Cerebellar cortex (tissue), 1 donor: ENCODE data around the gene KRTAP10-8.
A peak's percentile ranks its signal among the peaks of the same experiment; 100 is the strongest.
"Not testable (repeated sequence)": the region's sequence is repeated elsewhere in the genome, so short reads cannot be mapped to it uniquely, and the experiment has no call there.

Source experiments
- DNase-seq: peaks from one replicate; pipeline ENCODE4 v3.0.0-alpha.2; 2015; ENCODE audit warnings: low spot score

The KRTAP10-8 gene

DNA sequence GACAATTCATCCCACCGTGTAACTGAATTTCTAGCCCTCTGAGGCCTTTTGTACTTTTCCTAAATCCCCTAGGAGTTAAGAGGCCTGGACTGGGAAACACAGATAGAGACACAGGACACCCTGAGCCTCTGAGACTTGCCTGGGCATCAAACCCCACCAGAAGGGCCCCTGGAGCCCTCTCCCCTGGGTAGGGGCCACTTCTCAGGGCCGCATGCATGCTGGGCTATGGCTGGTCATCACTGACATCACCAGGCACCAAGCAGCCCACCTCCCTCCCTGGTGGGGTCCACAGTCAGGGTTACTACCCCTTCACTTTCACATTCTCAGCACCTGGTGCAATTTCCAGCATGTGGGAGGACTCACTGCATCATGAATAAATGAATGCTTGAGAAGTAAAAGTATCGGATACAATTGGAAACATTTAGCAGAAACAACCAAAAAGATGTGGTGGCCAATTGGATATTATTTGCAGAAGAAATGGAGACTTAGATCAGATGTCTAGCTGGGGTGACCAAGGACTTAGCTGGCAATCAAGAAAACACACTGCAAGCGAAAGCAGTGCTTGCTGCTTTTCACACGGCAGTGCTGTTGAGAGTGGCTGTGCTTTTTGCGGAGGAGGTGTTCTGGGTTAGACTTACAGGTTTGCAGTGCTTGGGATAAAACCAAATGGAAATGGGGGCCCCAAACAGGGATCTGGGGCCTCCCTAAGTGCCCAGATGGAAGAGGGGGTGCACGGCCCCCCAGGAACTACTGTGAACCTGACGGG, 12.4 kb upstream of the KRTAP10-8 start:
- no peak for DNase-seq

DNA sequence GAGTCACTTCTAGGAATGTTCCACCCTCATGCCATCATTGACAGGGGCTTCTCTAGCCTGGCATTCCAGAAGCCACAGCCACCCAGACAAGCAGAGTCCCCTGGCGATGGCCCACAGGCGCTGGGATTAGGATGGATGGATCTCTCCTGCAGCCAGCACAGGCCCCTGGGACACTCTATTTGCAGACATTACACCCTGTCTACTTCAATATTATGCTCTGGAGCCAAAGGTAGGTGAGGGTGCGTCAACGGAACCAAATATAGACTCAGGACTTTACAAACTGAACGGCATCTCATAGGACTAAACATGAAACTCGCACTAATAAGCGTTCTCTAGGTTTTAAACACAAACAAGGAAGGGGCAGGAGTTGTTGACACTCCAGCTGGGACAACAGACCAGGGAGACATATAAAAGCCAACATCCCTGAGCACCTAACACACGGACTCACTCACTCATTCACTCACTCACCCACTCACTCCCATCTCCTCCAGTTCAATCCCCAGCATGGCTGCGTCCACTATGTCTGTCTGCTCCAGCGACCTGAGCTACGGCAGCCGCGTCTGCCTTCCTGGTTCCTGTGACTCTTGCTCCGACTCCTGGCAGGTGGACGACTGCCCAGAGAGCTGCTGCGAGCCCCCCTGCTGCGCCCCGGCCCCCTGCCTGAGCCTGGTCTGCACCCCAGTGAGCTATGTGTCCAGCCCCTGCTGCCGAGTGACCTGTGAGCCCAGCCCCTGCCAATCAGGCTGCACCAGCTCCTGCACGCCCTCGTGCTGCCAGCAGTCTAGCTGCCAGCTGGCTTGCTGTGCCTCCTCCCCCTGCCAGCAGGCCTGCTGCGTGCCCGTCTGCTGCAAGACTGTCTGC, 11.5 kb upstream of the KRTAP10-8 start, which contains the start of gene KRTAP10-7:
TSS of gene KRTAP10-7 (plus strand) at position 480 of the 861 bp plus-strand sequence. CDS start at position 505, 25 bp downstream.
- not testable (repeated sequence) for DNase-seq

DNA sequence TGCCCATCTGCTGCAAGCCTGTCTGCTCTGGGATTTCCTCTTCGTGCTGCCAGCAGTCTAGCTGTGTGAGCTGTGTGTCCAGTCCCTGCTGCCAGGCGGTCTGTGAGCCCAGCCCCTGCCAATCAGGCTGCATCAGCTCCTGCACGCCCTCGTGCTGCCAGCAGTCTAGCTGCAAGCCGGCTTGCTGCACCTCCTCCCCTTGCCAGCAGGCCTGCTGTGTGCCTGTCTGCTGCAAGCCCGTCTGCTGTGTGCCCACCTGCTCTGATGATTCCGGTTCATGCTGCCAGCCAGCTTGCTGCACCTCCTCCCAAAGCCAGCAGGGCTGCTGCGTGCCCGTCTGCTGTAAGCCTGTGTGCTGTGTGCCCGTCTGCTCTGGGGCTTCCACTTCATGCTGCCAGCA, 10.8 kb upstream of the KRTAP10-8 start:
- DNase-seq = peak; percentile 1

DNA sequence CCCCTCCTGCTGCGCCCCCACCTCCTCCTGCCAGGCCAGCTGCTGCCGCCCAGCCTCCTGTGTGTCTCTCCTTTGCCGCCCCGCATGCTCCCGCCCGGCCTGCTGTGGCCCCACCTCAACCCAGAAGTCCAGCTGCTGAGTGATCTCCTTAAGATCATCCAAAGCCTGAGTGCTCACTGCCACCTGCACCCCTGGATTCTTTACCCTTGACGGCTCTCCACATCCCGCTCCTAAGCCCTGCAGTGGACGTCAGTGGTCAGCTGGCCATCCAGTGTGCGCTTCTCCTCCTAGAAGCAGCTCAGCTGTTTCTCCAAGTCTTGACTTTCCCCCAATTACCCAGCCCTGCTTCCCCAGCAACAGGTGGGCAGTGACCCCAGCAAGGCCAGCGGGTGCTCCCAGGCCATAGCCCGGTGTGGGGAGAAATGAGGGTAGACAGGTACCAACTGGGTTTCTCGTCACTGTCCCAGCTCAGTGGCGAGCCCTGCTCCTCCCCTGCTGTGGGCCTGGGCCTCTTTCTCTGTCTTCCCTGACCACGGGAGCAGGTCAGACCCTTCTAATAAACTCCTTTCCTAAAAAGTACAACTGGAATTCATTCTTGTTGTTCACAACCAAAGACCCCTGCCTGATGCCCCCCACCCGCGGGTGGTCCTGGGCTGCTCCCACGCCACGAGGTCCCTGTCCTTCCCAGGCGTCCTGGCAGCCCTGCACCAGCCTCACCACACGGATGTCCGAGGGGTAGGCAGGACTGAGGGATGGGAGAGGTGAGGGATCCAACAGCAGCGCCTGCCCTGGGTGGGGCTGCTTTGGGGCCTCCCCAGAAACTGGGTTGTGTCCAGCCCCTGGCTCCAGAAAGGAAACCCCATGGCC, 10.1 kb upstream of the KRTAP10-8 start:
- DNase-seq = no peak

DNA sequence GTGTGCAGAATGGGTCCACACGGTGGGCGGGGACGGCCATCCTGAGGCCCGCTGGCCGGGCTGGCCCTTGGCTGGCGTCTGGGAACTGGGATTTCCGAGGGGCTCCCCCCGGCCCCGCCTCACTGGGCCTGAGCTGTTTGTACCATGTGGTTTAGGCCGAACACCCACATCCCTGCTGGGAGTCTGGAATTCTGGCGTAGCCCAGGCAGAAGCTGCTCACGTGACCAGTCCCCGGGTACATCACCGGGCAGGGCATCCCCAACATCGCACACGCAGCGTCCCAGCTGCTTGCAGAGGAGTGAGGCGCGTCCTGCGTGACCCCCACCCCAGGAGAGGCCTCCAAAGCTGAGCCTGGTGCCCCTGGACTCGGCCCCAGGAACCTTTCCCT, 9.4 kb upstream of the KRTAP10-8 start:
- DNase-seq = no peak

DNA sequence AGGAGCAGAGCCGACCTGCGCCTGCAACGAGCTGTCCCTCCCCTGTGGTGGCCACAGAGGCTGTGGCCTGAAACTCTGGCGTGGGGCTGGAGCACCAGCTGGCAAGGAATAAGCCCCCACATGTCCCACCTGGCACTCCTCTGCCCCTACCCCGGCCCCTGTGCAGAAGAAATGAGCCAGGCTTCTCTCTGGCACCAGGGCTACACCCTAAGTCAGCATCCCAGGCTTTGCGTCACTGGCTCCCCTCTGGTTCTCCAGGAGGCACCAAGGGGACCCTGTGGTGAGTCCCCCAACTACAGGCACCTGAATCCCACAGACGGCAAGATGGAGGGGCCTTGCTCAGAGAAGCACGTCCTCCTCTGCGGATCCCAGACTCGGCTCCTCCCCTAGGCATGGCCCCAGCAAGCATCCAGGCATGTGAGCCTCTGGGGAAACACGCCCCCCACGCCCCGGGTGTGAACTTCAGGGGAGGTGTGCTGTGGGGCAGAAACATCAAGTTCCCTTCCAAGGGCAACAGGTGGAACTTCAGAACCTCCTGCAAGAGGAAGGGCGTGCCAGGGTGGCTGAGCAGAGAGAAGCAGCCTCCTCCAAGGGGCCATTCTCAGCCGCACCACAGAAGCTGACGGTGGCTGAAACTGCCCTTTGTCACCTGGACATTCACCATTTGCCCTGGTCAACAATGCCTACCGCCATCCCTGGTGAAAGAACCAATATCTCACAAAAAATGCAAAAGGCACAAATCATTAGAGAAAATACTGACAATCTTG, 8.6 kb upstream of the KRTAP10-8 start:
- DNase-seq = no peak

DNA sequence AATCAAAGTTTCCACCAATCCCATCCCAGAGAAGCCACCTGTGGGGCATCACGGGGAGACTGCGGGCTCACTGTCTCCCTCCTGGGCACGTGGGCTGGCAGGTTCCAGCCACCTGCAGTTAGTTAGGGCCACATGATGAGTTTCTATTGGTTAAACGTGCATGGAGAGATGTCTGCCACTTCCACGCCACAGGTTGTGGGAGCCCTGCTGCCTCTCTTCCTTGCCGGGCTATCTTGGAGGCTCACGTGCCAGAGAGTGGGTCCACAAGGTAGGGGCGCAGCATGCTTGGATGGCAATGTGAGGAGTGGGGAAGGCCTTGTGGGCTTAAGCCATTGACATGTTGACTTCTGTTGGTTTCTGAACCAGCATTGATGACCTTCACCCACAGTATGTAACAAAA, 8.0 kb upstream of the KRTAP10-8 start:
- DNase-seq = no peak

DNA sequence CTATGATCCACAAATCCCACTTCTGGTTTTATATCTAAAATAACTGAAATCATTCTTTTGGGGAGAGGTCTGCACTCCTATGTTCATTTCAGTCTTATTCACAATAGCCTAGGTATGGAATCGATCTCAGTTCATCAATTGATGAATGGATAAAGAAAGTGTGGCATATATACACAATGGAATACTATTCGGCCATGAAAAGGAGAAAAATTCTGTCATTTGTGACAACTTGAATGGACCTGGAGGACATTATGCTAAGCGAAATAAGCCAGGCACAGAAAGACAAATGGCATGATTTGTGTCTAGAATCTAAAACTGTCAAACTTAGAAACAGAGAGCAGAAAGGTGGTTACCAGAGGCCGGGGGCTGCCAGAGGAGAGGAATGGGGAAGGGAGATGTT, 5.4 kb upstream of the KRTAP10-8 start:
- DNase-seq = no peak

DNA sequence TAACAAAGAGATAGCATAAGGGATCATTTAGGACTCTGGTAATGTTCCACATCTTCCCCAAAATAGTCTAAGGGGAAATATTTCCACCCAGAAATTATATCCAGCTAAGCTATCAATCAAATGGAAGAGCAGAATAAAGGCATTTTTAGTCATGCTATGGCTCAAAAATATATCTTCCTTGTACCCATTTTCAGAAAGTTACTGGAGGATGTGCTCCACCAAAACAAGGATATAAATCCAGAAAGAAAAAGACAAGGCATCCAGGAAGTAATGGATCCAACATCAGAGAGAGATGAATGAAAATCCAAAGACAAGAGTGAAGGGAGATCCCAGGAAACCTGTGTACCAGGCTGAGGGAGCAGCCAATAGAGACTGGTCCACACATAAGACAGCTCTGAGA, 2.7 kb upstream of the KRTAP10-8 start:
- DNase-seq = no peak

DNA sequence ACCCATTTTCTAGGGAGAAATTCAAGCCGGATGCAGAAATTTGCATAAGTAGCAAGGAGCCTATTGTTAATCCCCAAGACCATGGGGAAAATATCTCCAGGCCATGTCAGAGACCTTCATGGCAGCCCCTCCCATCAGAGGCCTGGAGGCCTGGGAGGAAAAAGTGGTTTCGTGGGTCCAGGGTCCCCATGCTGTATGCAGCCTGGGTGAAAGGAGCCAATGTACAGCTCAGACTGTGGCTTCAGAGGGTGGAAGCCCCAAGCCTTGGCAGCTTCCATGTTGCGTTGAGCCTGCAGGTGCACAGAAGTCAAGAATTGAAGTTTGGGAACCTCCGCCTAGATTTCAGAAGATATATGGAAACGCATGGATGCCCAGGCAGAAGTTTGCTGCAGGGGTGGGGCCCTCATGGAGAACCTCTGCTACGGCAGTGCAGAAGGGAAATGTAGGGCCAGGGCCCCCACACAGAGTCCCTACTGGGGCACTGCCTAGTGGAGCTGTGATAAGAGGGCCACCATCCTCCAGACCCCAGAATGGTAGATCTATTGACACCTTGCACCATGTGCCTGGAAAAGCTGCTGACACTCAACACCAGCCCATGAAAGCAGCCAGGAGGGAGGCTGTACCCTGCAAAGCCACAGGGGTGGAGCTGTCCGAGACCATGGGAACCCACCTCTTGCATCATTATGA, 1.6 kb upstream of the KRTAP10-8 start:
- DNase-seq = not testable (repeated sequence)

DNA sequence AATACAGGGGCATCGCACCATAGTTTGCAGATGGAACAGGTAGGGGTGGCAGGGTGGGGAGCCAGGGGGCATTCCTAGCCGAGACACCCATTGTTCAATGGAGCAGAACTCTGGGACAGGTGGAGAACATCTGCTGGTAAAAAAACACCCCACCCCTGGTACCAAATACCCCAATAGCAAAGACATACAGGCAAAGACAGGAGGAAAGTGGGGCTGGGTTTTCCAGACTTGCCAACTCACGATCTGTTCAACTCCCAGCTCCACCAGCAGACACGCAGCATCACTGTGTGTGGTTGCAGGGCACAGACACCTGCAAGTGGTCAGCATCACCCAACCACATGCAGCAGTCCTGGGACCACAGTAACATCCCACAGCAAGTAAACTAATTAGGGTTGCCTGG, 328 bp upstream of the KRTAP10-8 start:
- no peak for DNase-seq

DNA sequence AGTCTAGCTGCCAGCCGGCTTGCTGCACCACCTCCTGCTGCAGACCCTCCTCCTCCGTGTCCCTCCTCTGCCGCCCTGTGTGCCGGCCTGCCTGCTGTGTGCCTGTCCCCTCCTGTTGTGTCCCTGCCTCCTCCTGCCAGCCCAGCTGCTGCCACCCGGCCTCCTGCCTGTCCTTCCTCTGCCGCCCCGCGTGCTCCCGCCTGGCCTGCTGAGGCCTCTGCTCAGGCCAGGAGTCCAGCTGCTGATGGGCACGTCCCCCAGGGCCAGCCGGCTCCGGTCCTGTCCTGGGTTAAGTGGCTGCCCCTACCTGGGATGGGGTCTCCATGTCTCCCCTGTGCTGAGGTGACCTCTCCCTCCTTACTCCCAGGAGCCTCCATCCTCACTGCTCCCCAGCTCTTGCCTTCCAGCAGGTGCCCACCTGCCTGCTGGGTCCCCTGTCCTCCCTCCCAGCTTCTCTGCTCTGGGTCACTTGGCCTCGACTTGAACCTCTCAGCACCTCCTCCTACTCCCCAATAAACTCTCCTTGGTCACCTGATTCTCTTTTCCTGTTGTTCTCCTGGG, 870 bp downstream of the KRTAP10-8 start:
- no peak for DNase-seq

DNA sequence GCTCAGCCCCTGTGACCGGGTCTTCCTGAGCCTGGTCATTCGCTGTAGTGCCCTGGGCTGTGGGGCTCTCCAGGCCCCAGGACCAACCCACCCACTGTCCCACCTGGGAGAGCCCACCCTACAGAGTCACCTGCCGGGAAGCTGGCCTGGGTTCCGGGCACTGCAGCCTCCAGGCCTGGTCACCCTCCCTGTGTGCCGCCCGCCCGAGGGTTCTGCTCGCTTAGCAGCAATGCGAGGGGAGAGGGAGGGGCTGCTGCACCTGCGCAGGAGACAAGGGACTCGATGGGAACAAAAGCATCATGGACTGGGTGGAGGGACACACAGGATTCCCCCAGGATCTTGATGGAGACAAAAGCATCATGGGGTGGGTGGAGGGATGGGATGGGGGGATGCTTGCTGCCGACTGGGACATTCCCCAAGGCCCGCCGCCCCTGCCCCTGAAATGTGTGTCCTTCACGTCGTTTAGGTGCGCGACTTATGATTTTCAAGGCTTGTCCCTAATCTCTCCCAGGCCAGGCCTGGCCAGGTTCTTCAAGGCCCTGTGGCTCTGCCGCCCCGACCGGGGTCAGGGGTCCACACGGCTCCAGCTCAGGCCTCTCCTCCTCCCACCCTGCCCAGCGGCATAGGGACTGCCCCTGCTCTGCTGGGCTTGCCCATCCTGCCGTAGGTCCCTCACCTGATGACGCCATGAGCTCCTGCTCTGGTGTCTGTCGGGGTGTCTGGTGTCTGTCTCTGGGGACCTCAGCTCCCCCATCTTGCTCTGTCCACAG, 1.7 kb downstream of the KRTAP10-8 start:
- DNase-seq = no peak

DNA sequence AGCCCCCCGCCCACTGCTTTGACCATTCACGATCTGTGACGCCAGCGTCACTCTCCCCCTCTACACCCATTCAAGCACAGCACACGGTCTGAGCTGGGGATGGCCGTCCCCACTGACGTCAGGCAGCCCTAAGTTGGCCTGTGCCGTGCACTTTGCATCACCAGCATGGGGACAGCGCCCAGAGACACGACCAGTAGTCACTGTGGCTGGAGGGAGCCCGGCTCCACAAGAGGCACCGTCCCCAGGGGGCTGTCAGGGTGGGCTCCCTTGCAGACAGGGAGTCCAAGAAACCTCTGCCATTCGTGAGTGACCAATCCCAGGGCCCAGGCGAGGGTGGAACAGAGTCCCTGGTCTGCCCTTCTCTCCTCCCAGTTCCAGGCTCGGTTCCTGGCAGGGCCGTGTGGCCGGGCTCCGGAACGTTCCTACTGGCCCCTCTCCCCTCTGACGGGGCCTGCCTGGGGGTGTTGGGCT, 2.3 kb downstream of the KRTAP10-8 start:
- DNase-seq = no peak

DNA sequence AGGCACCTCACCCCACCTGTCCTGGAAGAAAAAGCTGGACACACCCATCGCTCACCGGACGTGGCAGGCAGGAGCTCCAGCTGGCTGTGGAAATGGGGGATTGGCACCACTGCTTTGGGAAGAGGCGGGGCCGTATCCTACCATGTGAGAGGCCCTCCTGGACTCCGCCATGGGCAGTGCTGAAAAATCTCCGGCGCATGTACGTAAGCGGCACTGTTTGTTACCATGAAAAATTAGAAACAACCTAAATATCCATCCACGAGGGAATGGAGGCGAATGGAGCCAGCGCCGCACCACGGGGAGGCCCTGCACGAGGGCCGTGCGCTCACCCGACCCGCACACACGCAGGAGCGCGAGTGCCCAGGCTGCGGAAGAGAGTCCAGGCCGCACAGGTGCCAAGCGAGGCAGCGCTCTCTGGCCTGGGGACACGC, 3.1 kb downstream of the KRTAP10-8 start:
- DNase-seq = no peak

DNA sequence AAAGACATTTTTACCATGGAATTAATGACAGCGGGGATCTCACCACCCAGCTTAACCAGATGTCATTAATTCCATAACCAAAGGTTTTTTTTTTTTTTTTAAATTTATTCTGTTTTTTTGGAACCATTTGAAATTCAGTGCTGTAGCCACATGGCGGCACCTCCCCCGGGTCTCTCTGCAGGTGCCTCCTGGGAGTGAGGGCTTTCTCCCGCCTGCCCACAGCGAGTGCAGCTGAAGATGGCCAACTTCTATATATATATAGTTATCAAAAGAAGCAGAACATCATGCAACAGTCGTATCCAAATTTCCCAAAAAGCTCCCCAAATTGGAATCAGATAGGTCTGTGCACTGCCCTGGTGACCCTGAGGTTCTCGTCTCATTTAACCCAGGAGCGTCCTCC, 3.6 kb downstream of the KRTAP10-8 start:
- DNase-seq = no peak

DNA sequence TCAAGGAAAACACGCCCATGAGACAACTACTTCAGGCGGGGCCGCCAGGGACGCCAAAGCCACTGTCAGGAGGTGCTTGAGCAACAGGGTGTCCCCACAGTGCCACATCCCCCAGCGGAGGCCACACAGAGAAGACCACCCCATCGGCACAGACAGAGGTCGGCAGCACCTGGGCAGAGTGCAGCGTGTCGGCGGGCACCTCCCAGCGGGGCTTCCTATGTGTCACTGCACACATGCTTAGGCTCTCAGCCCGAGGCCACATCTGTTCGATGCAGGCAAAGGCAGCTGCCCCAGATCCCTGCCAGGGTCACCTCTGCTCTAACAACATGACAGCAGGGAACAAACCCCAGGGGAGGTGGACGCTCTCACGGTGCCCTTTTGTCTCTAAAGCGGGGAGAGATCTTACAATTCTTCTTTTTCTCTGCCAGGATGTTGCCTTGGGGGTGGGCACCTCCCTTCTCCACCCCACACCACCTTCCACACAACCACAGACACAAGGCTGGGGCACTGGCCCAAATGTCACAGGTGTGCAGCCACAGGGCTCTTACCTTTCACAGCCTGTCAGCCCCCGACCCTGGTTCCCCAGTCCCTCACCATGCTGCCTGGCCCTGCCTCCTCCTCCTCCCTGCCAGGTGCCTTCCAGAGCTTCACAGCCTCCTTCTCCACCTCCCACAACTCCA, 4.2 kb downstream of the KRTAP10-8 start:
- DNase-seq = no peak

DNA sequence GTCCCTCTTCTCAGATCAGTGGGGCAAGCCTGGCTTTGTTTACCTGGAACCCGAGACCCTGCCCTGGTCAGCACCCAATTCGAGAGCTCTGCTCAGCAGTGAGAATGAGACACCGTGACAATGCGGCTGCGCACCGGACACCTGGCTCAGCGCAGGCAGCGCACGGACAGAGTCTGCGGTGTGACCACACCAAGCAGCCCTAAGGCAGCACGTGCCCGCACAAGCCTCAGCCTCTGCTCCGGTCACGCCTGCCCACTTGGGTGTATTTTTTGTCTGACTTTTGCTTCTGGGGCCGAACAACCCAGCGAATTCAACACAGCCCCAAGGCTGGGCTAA, 4.7 kb downstream of the KRTAP10-8 start:
- DNase-seq = no peak

DNA sequence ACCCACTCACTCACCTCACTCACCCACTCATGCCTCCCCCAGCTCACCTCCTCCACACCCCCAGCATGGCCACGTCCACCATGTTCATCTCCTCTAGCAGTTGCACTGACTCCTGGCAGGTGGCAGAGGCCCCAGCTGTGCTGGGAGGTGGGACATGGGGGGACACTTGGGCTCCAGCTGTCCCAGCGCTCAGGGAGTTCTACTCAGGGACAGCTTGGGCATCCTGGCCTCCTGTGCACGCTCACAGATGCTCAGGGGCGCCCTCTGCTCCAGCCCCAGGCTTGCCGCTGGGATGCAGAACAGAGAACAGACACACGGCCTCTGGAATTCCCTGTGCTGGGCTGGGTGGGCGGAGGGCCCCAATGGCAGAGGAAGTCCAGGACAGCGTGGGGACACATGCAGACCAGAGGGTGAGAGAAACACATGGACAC, 5.2 kb downstream of the KRTAP10-8 start:
- no peak for DNase-seq
